Trophoblast cell (in vitro differentiated cells and primary cell): Measurements from ENCODE around the gene NTSR2.

Source experiments
- DNase-seq, 2 donors: peaks; one replicate each; pipeline ENCODE4 v3.0.0-alpha.2; 2016
- H2AFZ ChIP-seq: 2 replicates; pipeline ENCODE4 v1.6.1; 2013; ENCODE audit warnings: low read length, moderate library complexity, mild to moderate bottlenecking; ENCODE audit not compliant: insufficient read depth, poor library complexity
- H2AK5ac ChIP-seq: 2 replicates; pipeline ENCODE4 v1.6.1; 2013; ENCODE audit warnings: mild to moderate bottlenecking, low read length
- H2BK120ac ChIP-seq: 2 replicates; pipeline ENCODE4 v1.6.1; 2013; ENCODE audit warnings: low read length, mild to moderate bottlenecking, moderate library complexity; ENCODE audit not compliant: insufficient read depth, poor library complexity
- H2BK12ac ChIP-seq: 2 replicates; pipeline ENCODE4 v1.6.1; 2013; ENCODE audit warnings: mild to moderate bottlenecking, low read length, moderate library complexity
- H2BK5ac ChIP-seq: 2 replicates; pipeline ENCODE4 v1.6.1; 2013; ENCODE audit warnings: low read length, low read depth, moderate library complexity, mild to moderate bottlenecking; ENCODE audit not compliant: poor library complexity
- H3K14ac ChIP-seq: 2 replicates; pipeline ENCODE4 v1.6.1; 2013; ENCODE audit warnings: mild to moderate bottlenecking, low read length
- H3K18ac ChIP-seq: 2 replicates; pipeline ENCODE4 v1.6.1; 2013; ENCODE audit warnings: mild to moderate bottlenecking, low read length
- H3K23ac ChIP-seq: 2 replicates; pipeline ENCODE4 v1.6.1; 2013; ENCODE audit warnings: low read length
- H3K27ac ChIP-seq: 2 replicates; pipeline ENCODE4 v1.5.1; 2013; ENCODE audit warnings: low read depth, mild to moderate bottlenecking, inconsistent platforms, low read length, moderate library complexity
- H3K27me3 ChIP-seq: 2 replicates; pipeline ENCODE4 v1.6.1; 2013; ENCODE audit warnings: inconsistent platforms, mild to moderate bottlenecking, low read length, moderate library complexity; ENCODE audit not compliant: insufficient read depth
- H3K36me3 ChIP-seq, 2 experiments: 1 replicate in 1 of 2; 2 replicates in 1 of 2; pipeline ENCODE4 v1.6.1; 2013; ENCODE audit warnings: low read length in 2 of 2, mild to moderate bottlenecking in 2 of 2, moderate library complexity in 1 of 2; ENCODE audit not compliant: insufficient read depth in 2 of 2, control insufficient read depth in 1 of 2
- H3K4ac ChIP-seq: 2 replicates; pipeline ENCODE4 v1.6.1; 2013; ENCODE audit warnings: low read depth, mild to moderate bottlenecking, low read length, moderate library complexity
- H3K4me1 ChIP-seq, 2 experiments: 1 replicate in 1 of 2; 2 replicates in 1 of 2; pipeline ENCODE4 v1.6.1; 2013; ENCODE audit warnings: low read length in 2 of 2, mild to moderate bottlenecking in 2 of 2, moderate library complexity in 1 of 2; ENCODE audit not compliant: insufficient read depth in 2 of 2, control insufficient read depth in 1 of 2
- H3K4me2 ChIP-seq: 2 replicates; pipeline ENCODE4 v1.6.1; 2013; ENCODE audit warnings: inconsistent platforms, mild to moderate bottlenecking, low read length, moderate library complexity
- H3K4me3 ChIP-seq: 2 replicates; pipeline ENCODE4 v1.5.1; 2013; ENCODE audit warnings: mild to moderate bottlenecking, low read depth, low read length, inconsistent platforms
- H3K79me1 ChIP-seq: one replicate; pipeline ENCODE4 v1.6.1; 2013; ENCODE audit warnings: low read length
- H3K79me2 ChIP-seq: 2 replicates; pipeline ENCODE4 v1.6.1; 2013; ENCODE audit warnings: low read length, mild to moderate bottlenecking; ENCODE audit not compliant: control insufficient read depth, insufficient read depth, poor library complexity
- H3K9ac ChIP-seq: 2 replicates; pipeline ENCODE4 v1.6.1; 2013; ENCODE audit warnings: mild to moderate bottlenecking, low read length
- H3K9me3 ChIP-seq: 2 replicates; pipeline ENCODE4 v1.6.1; 2013; ENCODE audit warnings: low read depth, mild to moderate bottlenecking, control low read depth, inconsistent platforms, low read length; ENCODE audit not compliant: insufficient read depth
- H4K12ac ChIP-seq: 2 replicates; pipeline ENCODE4 v1.6.1; 2013; ENCODE audit warnings: low read depth, mild to moderate bottlenecking, low read length, moderate library complexity
- H4K8ac ChIP-seq: 2 replicates; pipeline ENCODE4 v1.6.1; 2013; ENCODE audit warnings: low read depth, mild to moderate bottlenecking, low read length, moderate library complexity
- H4K91ac ChIP-seq: one replicate; pipeline ENCODE4 v1.6.1; 2013; ENCODE audit warnings: low read depth, mild to moderate bottlenecking, low read length, moderate library complexity
- WGBS: extraction: QIAGEN DNeasy Blood & Tissue Kit; methylation state at CpG from one replicate; pipeline ENCODE4 v1.1.7; 2013; ENCODE audit warnings: missing lambda C conversion rate; ENCODE audit not compliant: insufficient read length, insufficient coverage; ENCODE audit errors: extremely low coverage; 5-methylcytosine and 5-hydroxymethylcytosine counted together

NTSR2 gene

DNA sequence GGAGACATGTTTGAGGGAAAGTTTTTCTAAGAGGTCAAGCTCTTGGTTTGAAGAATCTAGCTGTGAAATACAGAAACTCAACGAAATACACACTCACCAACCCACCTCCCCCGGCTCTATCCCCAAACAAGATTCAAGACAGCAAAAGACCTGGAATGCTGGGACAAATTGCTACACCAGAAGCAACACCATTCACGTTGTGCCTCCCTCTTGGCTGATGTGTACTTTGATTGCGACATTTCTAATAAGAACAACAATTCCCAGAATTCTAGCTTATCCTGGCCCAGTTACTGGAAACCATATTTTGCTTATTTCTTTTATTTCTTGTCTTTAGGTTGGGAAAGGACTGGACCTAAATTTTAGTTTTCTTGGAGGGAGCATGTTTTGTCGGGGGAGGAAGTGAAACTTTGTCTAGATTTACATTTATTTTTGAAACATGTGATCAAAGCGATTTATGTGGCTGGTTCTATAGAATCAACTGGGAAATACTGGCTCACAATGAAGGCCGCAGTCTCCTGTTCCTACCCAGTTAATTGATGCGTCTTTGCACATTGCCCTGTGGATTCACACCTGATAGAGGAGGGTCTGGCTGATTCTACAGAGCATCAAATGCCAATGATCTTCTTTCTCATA, 46.8 kb upstream of the NTSR2 start:
- H2AFZ ChIP-seq: no peak overlapping the region
- H2AK5ac ChIP-seq: no peak overlapping the region
- no peak overlapping the region for H3K4ac ChIP-seq
- H4K8ac ChIP-seq: no peak overlapping the region
- WGBS: no CpG with 5 or more reads among the region's 8 CpGs
- H3K9me3 ChIP-seq: no peaks in the 10 kb centered on the region
- no peak overlapping the region for H3K27ac ChIP-seq
- H3K4me2 ChIP-seq: no peak overlapping the region
- H3K4me3 ChIP-seq: no peak overlapping the region
- no peak overlapping the region for H2BK5ac ChIP-seq
- no peak overlapping the region for H3K18ac ChIP-seq
- no peaks in the 10 kb centered on the region for H3K36me3 ChIP-seq
- H3K9ac ChIP-seq: no peak overlapping the region
- H3K27me3 ChIP-seq: no peaks in the 10 kb centered on the region
- H3K79me2 ChIP-seq: no peaks in the 10 kb centered on the region
- no peaks in the 10 kb centered on the region for H3K4me1 ChIP-seq
- H2BK12ac ChIP-seq: no peak overlapping the region
- H3K23ac ChIP-seq: no peak overlapping the region
- H4K12ac ChIP-seq: no peak overlapping the region
- no peak overlapping the region for H4K91ac ChIP-seq
- no peaks in the 10 kb centered on the region for H3K79me1 ChIP-seq
- H2BK120ac ChIP-seq: no peak overlapping the region
- DNase-seq: peak in 1 of 2 donors; percentile 5
- no peak overlapping the region for H3K14ac ChIP-seq

DNA sequence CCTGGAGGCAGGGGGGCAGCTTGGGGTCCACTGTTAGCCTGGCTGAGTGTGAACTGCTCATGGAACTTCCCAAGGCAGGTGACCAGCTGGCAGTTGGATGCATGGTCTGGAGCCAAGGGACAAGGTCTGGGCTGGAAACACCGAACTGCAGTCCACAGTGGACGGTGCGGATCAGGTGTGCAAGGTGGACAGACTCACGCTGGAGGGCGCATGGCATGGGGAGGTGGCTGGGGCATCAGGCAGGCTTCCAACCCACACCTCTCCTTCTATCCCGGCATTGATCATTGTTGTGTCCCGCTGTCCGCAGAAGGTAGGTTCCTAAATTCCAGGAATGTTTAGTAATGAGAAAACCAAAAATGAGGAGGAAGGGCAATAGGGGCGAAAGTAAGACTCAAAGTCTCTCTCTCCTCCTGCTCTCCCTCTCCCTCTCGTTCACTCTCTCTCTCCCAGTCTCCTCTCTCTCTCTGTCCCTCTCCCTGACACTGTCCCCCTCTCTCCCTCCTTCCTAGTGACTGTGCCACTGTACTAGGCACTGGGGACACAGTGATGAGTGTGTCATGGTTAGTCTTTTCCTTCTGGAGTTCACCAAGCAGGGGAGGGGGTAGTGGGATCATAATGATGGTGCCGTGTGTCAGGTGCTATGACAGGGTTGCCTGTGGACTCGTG, 46.1 kb upstream of the NTSR2 start:
- no peaks in the 10 kb centered on the region for H3K27me3 ChIP-seq
- WGBS: no CpG with 5 or more reads among the region's 12 CpGs
- H3K14ac ChIP-seq: no peak overlapping the region
- H3K18ac ChIP-seq: no peak overlapping the region
- no peak overlapping the region for H2AK5ac ChIP-seq
- H2BK120ac ChIP-seq: no peak overlapping the region
- DNase-seq: no peak
- H3K4me2 ChIP-seq: no peak overlapping the region
- H3K9ac ChIP-seq: no peak overlapping the region
- no peaks in the 10 kb centered on the region for H3K4me1 ChIP-seq
- H4K12ac ChIP-seq: no peak overlapping the region
- no peak overlapping the region for H2BK5ac ChIP-seq
- no peaks in the 10 kb centered on the region for H3K36me3 ChIP-seq
- no peak overlapping the region for H3K23ac ChIP-seq
- H4K8ac ChIP-seq: no peak overlapping the region
- H3K27ac ChIP-seq: no peak overlapping the region
- no peaks in the 10 kb centered on the region for H3K79me2 ChIP-seq
- no peak overlapping the region for H4K91ac ChIP-seq
- H3K9me3 ChIP-seq: no peaks in the 10 kb centered on the region
- no peak overlapping the region for H3K4me3 ChIP-seq
- H2AFZ ChIP-seq: no peak overlapping the region
- no peak overlapping the region for H3K4ac ChIP-seq
- no peak overlapping the region for H2BK12ac ChIP-seq
- H3K79me1 ChIP-seq: no peaks in the 10 kb centered on the region

DNA sequence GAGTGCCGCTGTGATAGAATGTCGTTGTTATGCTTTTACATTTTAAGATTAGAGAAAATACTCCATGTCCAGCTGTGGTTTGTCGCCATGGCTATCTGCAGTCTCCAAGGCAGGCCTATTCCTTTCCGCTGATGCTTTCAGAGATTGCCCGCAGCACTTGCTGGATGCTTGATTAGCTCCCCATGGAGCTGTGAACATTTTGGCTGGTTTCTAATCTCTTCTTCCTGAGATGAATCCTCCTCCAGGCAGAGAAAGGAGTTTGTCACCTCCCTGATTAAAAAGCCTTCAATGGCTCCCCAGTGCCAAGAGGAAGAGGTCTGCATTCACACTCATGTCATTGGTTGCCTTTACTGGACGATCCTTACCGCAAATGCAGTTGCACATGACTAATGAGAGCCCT, 43.8 kb upstream of the NTSR2 start:
- Histone ChIP-seq H2AK5ac (no peak overlapping the region), H3K27ac (no peak overlapping the region), H3K9me3 (no peaks in the 10 kb centered on the region), H3K79me1 (no peaks in the 10 kb centered on the region), H2BK5ac (no peak overlapping the region), H3K27me3 (no peaks in the 10 kb centered on the region), H4K91ac (no peak overlapping the region), H3K14ac (no peak overlapping the region), H3K79me2 (no peaks in the 10 kb centered on the region), H3K4me3 (no peak overlapping the region), H2AFZ (no peak overlapping the region), H3K9ac (no peak overlapping the region), H3K4me2 (no peak overlapping the region), H4K8ac (no peak overlapping the region), H3K4ac (no peak overlapping the region), H3K36me3 (no peaks in the 10 kb centered on the region), H3K4me1 (no peaks in the 10 kb centered on the region), H2BK120ac (no peak overlapping the region), H4K12ac (no peak overlapping the region), H3K18ac (no peak overlapping the region), H2BK12ac (no peak overlapping the region), H3K23ac (no peak overlapping the region)
- WGBS: no CpG with 5 or more reads among the region's 7 CpGs
- DNase-seq: no peak

- Histone ChIP-seq H3K23ac (no peak overlapping the region), H3K9ac (no peak overlapping the region), H4K91ac (no peak overlapping the region), H4K8ac (no peak overlapping the region), H3K4ac (no peak overlapping the region), H3K9me3 (no peaks in the 10 kb centered on the region), H2BK120ac (no peak overlapping the region), H3K4me2 (no peak overlapping the region), H3K79me2 (no peaks in the 10 kb centered on the region), H2BK5ac (no peak overlapping the region), H3K18ac (no peak overlapping the region), H3K79me1 (no peaks in the 10 kb centered on the region), H3K4me1 (no peaks in the 10 kb centered on the region), H3K4me3 (no peak overlapping the region), H3K27ac (no peak overlapping the region), H3K14ac (no peak overlapping the region), H2AK5ac (no peak overlapping the region), H2BK12ac (no peak overlapping the region), H4K12ac (no peak overlapping the region), H2AFZ (no peak overlapping the region), H3K27me3 (no peaks in the 10 kb centered on the region), H3K36me3 (no peaks in the 10 kb centered on the region)
- no CpG with 5 or more reads among the region's 2 CpGs for WGBS
- DNase-seq: no peak
Observed at GRCh38 chr2:11712866-11713265, 42.9 kb upstream of the NTSR2 start.
